ENCODE measurements around the gene METTL17. TPM values are rescaled to one million over a fixed set of nuclear protein-coding genes. Genes with fewer than 3 reads are reported as not detected.
"Not testable (repeated sequence)": the region's sequence is repeated elsewhere in the genome, so short reads cannot be mapped to it uniquely, and the experiment has no call there.

The METTL17 gene
- total RNA-seq, 2 donors from 2014 or later = 91.2 to 94.9 TPM

- Mint-ChIP-seq H3K9me3 (no peaks in the 10 kb centered on the region), H3K27me3 (ENCODE audit: low read depth) (peaks cover 2% of the 10 kb centered on the region), H3K4me1 (ENCODE audit: low read depth) (no peaks in the 10 kb centered on the region), H3K4me3 (no peak overlapping the region), H3K27ac (no peak overlapping the region), H3K36me3 (ENCODE audit: insufficient read depth in 2 of 2) (no peaks in the 10 kb centered on the region)
- DNase-seq (no peak), ATAC-seq (replicated peaks in 1 of 2) (no peak)
Measured at GRCh38 chr14:20978687-20979086, 11.1 kb upstream of the METTL17 start.

GRCh38 chr14:20980906-20981305 is 8.9 kb upstream of the METTL17 start:
- H3K4me3 Mint-ChIP-seq = no peak overlapping the region
- H3K4me1 Mint-ChIP-seq (ENCODE audit: low read depth) = no peaks in the 10 kb centered on the region
- no peaks in the 10 kb centered on the region for H3K9me3 Mint-ChIP-seq
- no peaks in the 10 kb centered on the region for H3K36me3 Mint-ChIP-seq (ENCODE audit: insufficient read depth in 2 of 2)
- no peak for ATAC-seq (replicated peaks in 1 of 2)
- H3K27me3 Mint-ChIP-seq (ENCODE audit: low read depth) = no peaks in the 10 kb centered on the region
- DNase-seq = no peak
- no peak overlapping the region for H3K27ac Mint-ChIP-seq

- Mint-ChIP-seq H3K9me3 (no peaks in the 10 kb centered on the region), H3K36me3 (ENCODE audit: insufficient read depth in 2 of 2) (no peaks in the 10 kb centered on the region), H3K4me1 (ENCODE audit: low read depth) (peaks cover 10% of the 10 kb centered on the region), H3K27me3 (ENCODE audit: low read depth) (no peaks in the 10 kb centered on the region), H3K27ac (no peak overlapping the region), H3K4me3 (no peak overlapping the region)
- ATAC-seq (replicated peaks in 1 of 2) = no peak
- DNase-seq = no peak
Measured at GRCh38 chr14:20982646-20983369, 7.0 kb upstream of the METTL17 start.

GRCh38 chr14:20985650-20986049 is 4.1 kb upstream of the METTL17 start:
- H3K27ac Mint-ChIP-seq; ATAC-seq (replicated peaks in 1 of 2); DNase-seq; H3K36me3 Mint-ChIP-seq (ENCODE audit: insufficient read depth in 2 of 2); H3K9me3 Mint-ChIP-seq; H3K4me3 Mint-ChIP-seq; H3K27me3 Mint-ChIP-seq (ENCODE audit: low read depth): not testable (repeated sequence)
- H3K4me1 Mint-ChIP-seq (ENCODE audit: low read depth) = peaks cover 16% of the 10 kb centered on the region

- H3K4me1 Mint-ChIP-seq (ENCODE audit: low read depth) = peaks cover 27% of the 10 kb centered on the region
- H3K9me3 Mint-ChIP-seq = no peaks in the 10 kb centered on the region
- H3K36me3 Mint-ChIP-seq (ENCODE audit: insufficient read depth in 2 of 2) = peaks cover under 1 to 2% of the 10 kb centered on the region in 2 donors
- H3K27ac Mint-ChIP-seq = no peak overlapping the region
- H3K27me3 Mint-ChIP-seq (ENCODE audit: low read depth) = no peaks in the 10 kb centered on the region
- H3K4me3 Mint-ChIP-seq = peak overlapping the region in 1 of 2 donors; percentile 7
- DNase-seq = no peak
- peak in 1 of 2 donors; percentile 44 for ATAC-seq (replicated peaks in 1 of 2)
Measured at GRCh38 chr14:20986811-20987210, 3.0 kb upstream of the METTL17 start.

GRCh38 chr14:20988717-20989470 is 886 bp upstream of the METTL17 start:
- no peak for DNase-seq
- H3K9me3 Mint-ChIP-seq = no peaks in the 10 kb centered on the region
- peak overlapping the region; percentile 61 to 65 for H3K4me3 Mint-ChIP-seq
- no peak for ATAC-seq (replicated peaks in 1 of 2)
- H3K27ac Mint-ChIP-seq = peak overlapping the region; percentile 12
- peaks cover 7 to 8% of the 10 kb centered on the region in 2 donors for H3K36me3 Mint-ChIP-seq (ENCODE audit: insufficient read depth in 2 of 2)
- H3K27me3 Mint-ChIP-seq (ENCODE audit: low read depth) = no peaks in the 10 kb centered on the region
- peaks cover 34% of the 10 kb centered on the region for H3K4me1 Mint-ChIP-seq (ENCODE audit: low read depth)

- Mint-ChIP-seq H3K36me3 (ENCODE audit: insufficient read depth in 2 of 2) (peaks cover 9 to 10% of the 10 kb centered on the region in 2 donors), H3K27ac (peak overlapping the region; percentile 96), H3K9me3 (no peaks in the 10 kb centered on the region), H3K27me3 (ENCODE audit: low read depth) (no peaks in the 10 kb centered on the region), H3K4me3 (peak overlapping the region; percentile 92 to 98), H3K4me1 (ENCODE audit: low read depth) (peaks cover 34% of the 10 kb centered on the region)
- ATAC-seq (replicated peaks in 1 of 2) (no peak), DNase-seq (no peak)
Measured at GRCh38 chr14:20989471-20989786, 351 bp upstream of the METTL17 start.

- Mint-ChIP-seq H3K9me3 (no peaks in the 10 kb centered on the region), H3K36me3 (ENCODE audit: insufficient read depth in 2 of 2) (peaks cover 10 to 20% of the 10 kb centered on the region in 2 donors), H3K27me3 (ENCODE audit: low read depth) (no peaks in the 10 kb centered on the region), H3K4me3 (no peak overlapping the region), H3K27ac (no peak overlapping the region), H3K4me1 (ENCODE audit: low read depth) (peaks cover 17% of the 10 kb centered on the region)
- DNase-seq = no peak
- no peak for ATAC-seq (replicated peaks in 1 of 2)
Measured at GRCh38 chr14:20996521-20996920, 6.7 kb downstream of the METTL17 start.

GRCh38 chr14:20997115-20997514 is 7.3 kb downstream of the METTL17 start:
- Mint-ChIP-seq H3K4me3 (no peak overlapping the region), H3K4me1 (ENCODE audit: low read depth) (peaks cover 11% of the 10 kb centered on the region), H3K27ac (no peak overlapping the region), H3K9me3 (no peaks in the 10 kb centered on the region), H3K27me3 (ENCODE audit: low read depth) (no peaks in the 10 kb centered on the region), H3K36me3 (ENCODE audit: insufficient read depth in 2 of 2) (peaks cover 7 to 16% of the 10 kb centered on the region in 2 donors)
- no peak for ATAC-seq (replicated peaks in 1 of 2)
- no peak for DNase-seq

GRCh38 chr14:20997564-20997963 is 7.8 kb downstream of the METTL17 start:
- no peak overlapping the region for H3K27ac Mint-ChIP-seq
- no peaks in the 10 kb centered on the region for H3K27me3 Mint-ChIP-seq (ENCODE audit: low read depth)
- no peaks in the 10 kb centered on the region for H3K9me3 Mint-ChIP-seq
- no peak overlapping the region for H3K4me3 Mint-ChIP-seq
- H3K36me3 Mint-ChIP-seq (ENCODE audit: insufficient read depth in 2 of 2) = peaks cover 7 to 14% of the 10 kb centered on the region in 2 donors
- no peak for ATAC-seq (replicated peaks in 1 of 2)
- peaks cover 7% of the 10 kb centered on the region for H3K4me1 Mint-ChIP-seq (ENCODE audit: low read depth)
- no peak for DNase-seq

- ATAC-seq (replicated peaks in 1 of 2) = no peak
- Mint-ChIP-seq H3K4me1 (ENCODE audit: low read depth) (peaks cover 7% of the 10 kb centered on the region), H3K27me3 (ENCODE audit: low read depth) (no peaks in the 10 kb centered on the region), H3K9me3 (no peaks in the 10 kb centered on the region), H3K36me3 (ENCODE audit: insufficient read depth in 2 of 2) (peaks cover 5 to 14% of the 10 kb centered on the region in 2 donors), H3K27ac (no peak overlapping the region), H3K4me3 (no peak overlapping the region)
- DNase-seq = no peak
Measured at GRCh38 chr14:20998139-20998538, 8.4 kb downstream of the METTL17 start.

- H3K4me1 Mint-ChIP-seq (ENCODE audit: low read depth) = peaks cover 7% of the 10 kb centered on the region
- no peak within 1 kb of the TSS for H3K27ac Mint-ChIP-seq
- H3K36me3 Mint-ChIP-seq (ENCODE audit: insufficient read depth in 2 of 2) = peaks cover 4 to 13% of the 10 kb centered on the region in 2 donors
- H3K4me3 Mint-ChIP-seq = no peak within 1 kb of the TSS
- ATAC-seq (replicated peaks in 1 of 2) (no peak), DNase-seq (no peak)
- no peaks in the 10 kb centered on the region for H3K27me3 Mint-ChIP-seq (ENCODE audit: low read depth)
- H3K9me3 Mint-ChIP-seq = no peaks in the 10 kb centered on the region
Measured at GRCh38 chr14:20998674-20999366, 9.0 kb downstream of the METTL17 start, which contains the start of gene SLC39A2. SLC39A2 (plus strand) TSS chr14:20999293; CDS start chr14:20999447, 154 bp downstream.

GRCh38 chr14:20999591-20999990 is 9.8 kb downstream of the METTL17 start:
- no peak overlapping the region for H3K27ac Mint-ChIP-seq
- peaks cover 7% of the 10 kb centered on the region for H3K4me1 Mint-ChIP-seq (ENCODE audit: low read depth)
- no peaks in the 10 kb centered on the region for H3K27me3 Mint-ChIP-seq (ENCODE audit: low read depth)
- ATAC-seq (replicated peaks in 1 of 2) = no peak
- H3K36me3 Mint-ChIP-seq (ENCODE audit: insufficient read depth in 2 of 2) = peaks cover 0 to 10% of the 10 kb centered on the region in 2 donors
- H3K9me3 Mint-ChIP-seq = no peaks in the 10 kb centered on the region
- no peak overlapping the region for H3K4me3 Mint-ChIP-seq
- DNase-seq = no peak

All from activated T-cell treated with anti-CD3 and anti-CD28 coated beads, Interleukin-2, amount 50 U/mL, for 72 hours (primary cell).